HG03571 (cell line): Measurements from ENCODE around the gene BOD1L1.

ENCODE experiments used
- ATAC-seq: cut with Tn5 transposase; IDR thresholded peaks from one replicate; pipeline ENCODE4 v1.9.1; 2021; ENCODE audit not compliant: unreplicated experiment

BOD1L1 gene

GRCh38 chr4:13527192-13527980 is 100.1 kb downstream of the BOD1L1 start:
- peak; percentile 36 for ATAC-seq

- ATAC-seq = no peak
These were observed 100.9 kb downstream of the BOD1L1 start for GRCh38 chr4:13526658-13527057.

GRCh38 chr4:13525606-13526281 is 101.8 kb downstream of the BOD1L1 start:
- no peak for ATAC-seq

GRCh38 chr4:13524504-13525243 is 102.9 kb downstream of the BOD1L1 start:
- no peak for ATAC-seq

- ATAC-seq = no peak
These were observed 103.7 kb downstream of the BOD1L1 start for GRCh38 chr4:13523591-13524503.

GRCh38 chr4:13523105-13523477 is 104.4 kb downstream of the BOD1L1 start:
- no peak for ATAC-seq

- no peak for ATAC-seq
These were observed 105.0 kb downstream of the BOD1L1 start for GRCh38 chr4:13522282-13523104.

- ATAC-seq = no peak
These were observed 106.5 kb downstream of the BOD1L1 start for GRCh38 chr4:13521047-13521446.
